Measurements from ENCODE around the gene MYO1B.

Gene MYO1B

DNA sequence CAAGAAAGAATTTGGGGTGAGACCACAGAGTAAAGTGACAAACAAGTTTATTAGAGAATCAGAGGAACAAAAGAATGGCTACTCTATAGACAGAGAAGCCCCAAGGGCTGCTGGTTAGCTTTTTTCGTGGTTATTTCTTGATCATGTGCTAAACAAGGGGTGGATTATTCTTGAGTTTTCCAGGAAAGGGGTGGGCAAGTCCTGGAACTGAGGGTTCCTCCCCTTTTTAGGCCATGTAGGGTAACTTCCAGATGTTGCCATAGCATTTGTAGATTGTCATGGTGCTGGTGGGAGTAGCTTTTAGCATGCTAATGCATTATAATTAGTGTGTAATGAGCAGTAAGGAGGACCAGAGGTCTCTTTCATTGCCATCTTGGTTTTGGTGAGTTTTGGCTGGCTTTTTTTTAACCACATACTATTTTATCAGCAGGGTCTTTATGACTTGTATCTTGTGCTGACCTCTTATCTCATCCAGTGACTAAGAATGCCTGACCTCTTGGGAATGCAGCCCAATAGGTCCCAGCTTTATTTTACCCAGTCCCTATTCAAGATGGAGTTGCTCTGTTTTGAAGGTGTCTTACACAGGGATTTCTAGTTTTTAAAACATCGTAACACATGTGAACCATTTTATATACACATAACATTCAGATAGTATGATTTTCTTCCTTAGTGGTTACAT lies 77.8 kb downstream of the MYO1B start:
- no peak for DNase-seq (ENCODE audit: low read depth)

DNA sequence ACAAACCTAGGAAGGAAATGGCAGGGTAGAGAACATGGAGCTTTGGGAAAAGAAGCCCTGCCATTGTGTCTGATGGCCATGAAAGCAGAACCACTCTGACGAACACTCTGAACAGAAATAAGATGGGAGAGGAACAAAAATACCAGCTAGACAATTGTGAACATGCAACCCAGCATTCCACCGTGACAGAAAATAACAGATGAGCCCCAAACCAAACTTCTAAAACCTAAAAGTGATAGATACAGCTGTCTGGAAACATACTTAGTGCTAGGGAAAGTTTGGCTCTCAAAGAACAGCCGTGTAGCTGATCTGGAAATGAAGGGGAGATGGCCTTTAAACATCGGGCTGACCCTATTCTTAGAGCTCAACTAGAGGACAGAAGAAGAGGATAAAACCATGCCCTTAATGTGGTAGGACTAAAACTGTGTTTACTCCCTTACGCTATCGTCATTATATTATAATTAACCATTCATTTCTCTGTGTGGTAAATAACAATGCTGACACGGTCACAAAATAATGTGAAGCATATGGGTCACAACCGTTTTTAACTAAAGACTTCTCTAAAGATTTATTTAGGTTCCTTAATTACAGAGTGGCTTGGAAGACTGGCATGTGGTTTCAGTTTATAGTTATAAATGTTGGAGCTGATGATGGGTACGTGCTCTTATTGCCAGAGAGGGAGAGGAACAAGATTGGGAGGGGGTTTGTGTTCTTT lies 80.6 kb downstream of the MYO1B start:
- DNase-seq (ENCODE audit: low read depth) = no peak

DNA sequence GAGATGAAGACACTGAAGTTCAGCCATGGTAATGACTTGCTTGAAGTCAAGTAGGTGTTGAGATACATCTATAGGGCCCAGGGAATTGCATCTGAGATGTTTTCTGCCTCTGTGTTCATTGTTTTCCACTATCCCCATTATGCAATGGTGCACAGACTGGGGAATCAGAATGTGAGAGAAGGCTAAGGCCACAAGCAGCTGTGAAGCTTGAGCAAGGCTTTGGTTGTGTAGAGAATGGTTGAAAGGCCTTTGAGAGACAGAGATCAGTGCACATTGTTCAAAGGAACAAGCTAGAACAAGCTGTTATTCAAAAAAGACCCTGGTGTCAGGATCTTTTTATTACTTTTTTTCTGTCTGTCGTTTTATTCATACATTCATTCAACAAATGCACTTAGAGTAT lies 82.3 kb downstream of the MYO1B start:
- no peak for DNase-seq (ENCODE audit: low read depth)

DNA sequence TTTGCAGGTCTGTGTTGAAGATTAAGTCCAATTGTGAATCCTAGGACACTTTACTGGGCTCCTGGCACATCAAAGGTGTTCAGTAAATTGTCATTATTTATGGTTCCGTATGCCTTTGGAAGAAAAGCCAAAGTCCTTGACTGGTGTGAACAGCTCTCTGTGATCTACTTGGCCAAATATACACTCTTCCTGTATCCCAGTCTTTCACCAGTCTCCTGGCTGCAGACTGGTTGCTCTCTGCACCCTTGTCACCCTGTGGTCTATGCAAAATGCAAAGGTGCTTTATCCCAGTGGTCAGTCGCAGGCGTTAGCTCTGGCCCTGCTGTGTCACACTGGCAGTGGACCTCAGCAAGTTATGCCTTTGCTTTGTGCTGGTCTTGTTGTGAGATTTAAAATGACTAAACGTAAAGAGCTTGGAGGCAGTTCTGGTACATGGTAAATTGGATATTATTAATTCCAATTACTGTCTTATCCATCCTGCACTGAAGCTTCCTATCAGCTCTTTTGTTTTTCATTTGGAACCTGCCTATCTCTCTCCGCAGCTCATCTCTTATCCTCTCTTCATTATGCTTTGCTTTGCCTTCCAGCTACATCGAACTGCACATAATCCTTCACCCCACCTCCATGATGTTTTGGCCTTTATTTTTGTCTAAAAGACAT lies 83.1 kb downstream of the MYO1B start:
- DNase-seq (ENCODE audit: low read depth) = no peak

GRCh38 chr2:191329841-191330240 lies 84.6 kb downstream of the MYO1B start:
- no peak for DNase-seq (ENCODE audit: low read depth)

DNA sequence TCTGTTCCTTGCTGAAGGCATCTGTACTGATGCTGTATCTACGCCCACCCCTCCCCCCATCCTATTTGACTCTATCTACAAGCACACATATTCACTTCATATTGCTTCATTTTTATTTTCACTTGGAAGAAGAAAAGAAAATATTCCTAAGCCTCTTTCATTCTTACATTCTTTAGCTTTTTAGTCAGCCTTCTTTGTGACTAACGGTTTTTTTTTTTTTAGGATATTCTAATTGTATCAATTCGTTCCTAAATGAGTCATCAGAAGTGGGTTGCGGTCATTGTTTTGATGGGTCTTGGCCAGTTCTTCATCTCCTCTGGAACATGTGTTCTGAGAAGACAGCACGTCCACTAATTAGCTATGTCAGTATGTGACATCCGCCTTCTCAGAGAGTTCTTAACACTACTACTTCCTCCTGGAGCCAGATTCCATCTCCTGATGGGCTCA lies 88.7 kb downstream of the MYO1B start:
- no peak for DNase-seq (ENCODE audit: low read depth)

GRCh38 chr2:191335875-191336464 lies 90.8 kb downstream of the MYO1B start:
- DNase-seq (ENCODE audit: low read depth) = no peak

DNA sequence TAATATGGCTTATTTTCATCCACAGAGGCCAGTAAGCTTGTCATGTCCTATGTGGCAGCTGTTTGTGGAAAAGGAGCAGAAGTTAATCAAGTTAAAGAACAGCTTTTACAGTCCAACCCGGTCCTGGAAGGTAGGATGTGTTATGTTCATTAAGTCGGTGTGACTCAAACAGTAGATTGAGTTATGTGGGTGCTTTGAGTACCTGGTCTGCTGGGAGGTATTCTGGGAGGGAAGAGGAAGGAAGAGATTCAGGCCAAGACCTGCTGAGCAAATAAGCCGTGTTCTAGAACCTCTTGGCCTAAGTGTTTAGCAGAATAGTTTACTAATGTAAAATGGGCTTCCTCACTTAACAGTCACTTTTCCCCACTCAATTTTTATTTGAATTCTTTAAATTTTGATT lies 96.2 kb downstream of the MYO1B start:
- no peak for DNase-seq (ENCODE audit: low read depth)

DNA sequence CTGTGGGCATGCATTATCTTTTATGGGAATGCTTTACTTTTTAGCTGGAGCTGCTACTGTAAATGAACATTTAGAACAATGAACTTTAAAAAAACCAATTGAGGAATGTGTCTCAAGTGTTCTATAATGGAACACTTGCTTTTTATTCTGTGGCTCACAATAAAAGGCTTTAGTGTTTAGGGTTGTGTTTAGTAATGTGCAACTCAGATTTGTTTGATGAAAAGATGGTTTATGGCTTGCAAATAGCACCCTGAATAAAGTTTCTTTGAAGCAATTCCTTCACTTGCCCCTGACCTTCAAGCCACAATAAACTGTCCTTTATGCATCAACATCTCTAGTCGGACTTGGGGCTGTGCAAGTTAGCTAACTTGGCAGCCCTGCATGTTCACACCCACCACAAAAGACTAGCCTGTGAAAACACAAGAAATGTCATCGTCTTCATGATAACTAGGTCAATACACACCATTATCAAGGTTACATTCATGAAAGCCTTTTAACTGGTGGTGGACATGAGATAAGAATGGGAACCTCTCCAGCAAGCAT lies 98.7 kb downstream of the MYO1B start:
- no peak for DNase-seq (ENCODE audit: low read depth)

- no peak for DNase-seq (ENCODE audit: low read depth)
Measured at GRCh38 chr2:191345788-191346187, 100.6 kb downstream of the MYO1B start.

DNA sequence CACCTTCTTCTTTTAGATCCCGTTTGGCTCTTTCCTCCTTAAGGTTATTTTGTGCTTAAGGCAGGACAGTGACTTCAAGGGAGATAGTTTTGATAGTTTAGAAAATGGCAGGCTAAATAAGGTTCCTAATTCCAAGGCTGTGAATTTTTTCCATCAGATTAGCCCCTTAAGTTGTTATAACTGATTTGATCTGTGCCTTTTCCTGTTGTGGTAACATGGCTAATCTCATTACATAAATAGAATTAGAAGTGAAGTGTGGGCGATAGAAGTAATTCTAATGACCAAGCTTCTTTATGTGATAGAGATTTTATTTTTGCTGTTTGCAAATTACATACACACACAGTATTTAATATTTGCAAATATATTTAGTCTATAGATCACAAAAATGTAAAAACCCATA lies 102.0 kb downstream of the MYO1B start:
- no peak for DNase-seq (ENCODE audit: low read depth)

DNA sequence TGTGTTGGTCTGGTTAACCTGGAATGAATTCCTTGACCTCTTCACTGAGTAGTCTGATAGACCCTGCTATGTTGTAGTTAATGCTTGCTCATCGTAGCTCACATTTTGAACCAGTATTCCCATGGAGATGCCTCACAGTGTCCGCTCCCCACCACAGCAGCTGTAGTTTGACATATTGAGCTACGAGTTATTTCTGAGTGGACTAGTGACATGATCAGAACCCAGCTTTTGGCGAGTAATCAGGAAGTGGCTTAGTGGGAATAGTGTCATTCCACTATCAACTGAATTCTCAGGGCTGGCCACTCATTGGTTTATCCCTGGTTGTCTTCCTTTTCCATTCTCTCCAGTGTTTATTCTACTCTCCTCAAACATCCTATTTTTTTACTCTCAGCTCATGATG lies 102.7 kb downstream of the MYO1B start:
- no peak for DNase-seq (ENCODE audit: low read depth)

- DNase-seq (ENCODE audit: low read depth) = no peak
Measured at GRCh38 chr2:191349990-191350389, 104.8 kb downstream of the MYO1B start.

DNA sequence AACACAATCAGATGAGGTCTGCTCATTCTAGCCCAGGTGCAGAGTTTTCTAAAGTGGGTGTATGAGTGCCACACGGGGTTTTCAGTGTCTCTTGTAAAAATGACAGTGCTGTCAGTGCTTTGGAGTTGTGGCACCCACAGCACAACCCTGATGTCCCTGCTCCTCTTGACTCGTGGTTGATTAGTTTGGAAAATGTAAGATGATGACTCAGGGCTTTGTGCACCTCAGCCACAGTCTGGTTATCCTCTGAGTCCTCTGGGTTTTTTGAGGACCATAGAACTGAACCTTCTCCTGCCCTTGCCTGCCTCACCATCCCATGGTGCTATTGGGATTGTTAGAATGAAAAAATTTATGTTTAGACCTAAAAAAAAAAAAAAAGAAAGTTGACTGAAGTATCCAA lies 105.6 kb downstream of the MYO1B start:
- no peak for DNase-seq (ENCODE audit: low read depth)

DNA sequence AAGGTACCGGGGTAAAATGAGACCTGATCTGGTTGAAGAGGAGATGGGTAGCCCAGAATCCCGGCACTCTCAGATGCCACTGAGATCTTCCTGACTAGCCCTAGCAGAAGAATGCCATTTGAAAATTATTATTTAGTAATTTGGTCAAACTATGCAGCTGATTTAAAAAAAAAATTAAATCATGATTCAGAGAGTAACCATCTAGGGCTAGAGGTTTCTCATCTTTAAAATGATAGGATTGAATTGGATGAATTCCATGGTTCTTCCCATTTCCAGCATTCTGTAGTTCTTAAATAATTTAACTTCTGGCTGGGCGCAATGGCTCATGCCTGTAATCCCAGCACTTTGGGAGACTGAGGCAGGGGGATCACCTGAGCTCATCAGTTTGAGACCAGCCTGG lies 106.1 kb downstream of the MYO1B start:
- no peak for DNase-seq (ENCODE audit: low read depth)

- no peak for DNase-seq (ENCODE audit: low read depth)
Measured at GRCh38 chr2:191351921-191352320, 106.7 kb downstream of the MYO1B start.

GRCh38 chr2:191352536-191352935 lies 107.3 kb downstream of the MYO1B start:
- DNase-seq (ENCODE audit: low read depth) = no peak

DNA sequence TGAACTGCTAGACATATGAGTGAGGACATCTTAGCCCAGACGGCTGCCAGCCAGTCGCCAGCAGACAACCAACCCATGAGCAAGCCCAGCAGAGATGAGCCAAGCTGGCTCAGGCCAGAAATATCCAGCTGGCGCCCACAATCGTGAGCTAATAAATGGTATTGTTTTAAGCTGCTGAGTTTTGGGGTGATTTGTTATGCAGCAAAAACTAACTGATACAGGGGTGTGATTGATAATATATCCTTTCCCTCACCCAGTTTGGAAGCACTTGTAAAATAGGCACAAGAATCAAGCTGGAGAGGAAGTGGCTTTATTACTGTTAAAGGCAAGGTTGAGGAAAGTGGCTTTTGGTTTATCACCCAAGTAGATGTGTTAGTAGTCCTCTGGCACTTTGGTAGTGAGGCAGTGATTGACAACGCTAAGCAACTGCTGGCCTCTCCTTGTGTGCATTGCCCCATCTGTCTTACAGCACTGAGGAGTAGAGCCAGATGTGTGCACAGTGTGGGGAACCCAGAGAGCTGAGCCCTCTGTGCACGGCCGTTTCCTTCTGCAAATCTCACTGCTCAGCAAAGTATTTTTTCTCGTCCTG lies 110.1 kb downstream of the MYO1B start:
- no peak for DNase-seq (ENCODE audit: low read depth)

GRCh38 chr2:191357678-191358077 lies 112.5 kb downstream of the MYO1B start:
- DNase-seq (ENCODE audit: low read depth) = no peak

GRCh38 chr2:191358325-191359025 lies 113.3 kb downstream of the MYO1B start:
- DNase-seq (ENCODE audit: low read depth) = no peak

GRCh38 chr2:191359133-191359532 lies 113.9 kb downstream of the MYO1B start:
- DNase-seq (ENCODE audit: low read depth) = no peak

DNA sequence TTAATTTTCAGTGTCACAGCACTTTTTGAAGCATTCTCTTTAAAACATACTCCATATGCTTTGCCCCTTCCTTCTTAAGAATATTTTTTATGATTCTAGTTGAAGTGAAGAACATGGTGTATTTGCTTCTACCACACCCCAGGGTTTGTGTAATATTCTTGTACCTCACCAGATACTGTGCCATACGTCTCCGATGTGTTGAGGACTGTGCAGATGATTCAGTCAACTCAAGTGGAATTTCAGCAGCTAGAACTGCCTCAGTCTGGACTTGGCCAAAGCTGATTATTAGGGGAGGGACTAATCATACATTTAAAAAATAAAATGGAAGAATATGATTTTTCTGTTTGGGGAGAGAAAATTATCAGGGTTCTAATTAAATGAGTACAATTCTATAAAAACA lies 115.7 kb downstream of the MYO1B start:
- no peak for DNase-seq (ENCODE audit: low read depth)

All from stimulated activated CD8-positive, alpha-beta memory T cell treated with anti-CD3 and anti-CD28 coated beads, Interleukin-12 subunit alpha, Interleukin-12 subunit beta, amount 100 ng/mL, for 1 hour (primary cell).